Mesothelial cell of epicardium (in vitro differentiated cells): Measurements from ENCODE around the gene SDF4. TPM values are rescaled to one million over a fixed set of nuclear protein-coding genes. Genes with fewer than 3 reads are reported as not detected.

Experiments used
- DNase-seq, 2 experiments: peaks; one replicate each; pipeline ENCODE4 v3.0.0; 2021; ENCODE audit warnings: low spot score in 2 of 2; ENCODE audit not compliant: unreplicated experiment in 2 of 2
- H3K27ac Mint-ChIP-seq: 2 replicates; pipeline ENCODE4 v1.8.0; 2021; ENCODE audit warnings: mixed read lengths
- H3K27me3 Mint-ChIP-seq: 2 replicates; pipeline ENCODE4 v1.8.0; 2021; ENCODE audit warnings: low read depth, mixed read lengths
- H3K36me3 Mint-ChIP-seq: 2 replicates; pipeline ENCODE4 v1.8.0; 2021; ENCODE audit warnings: mixed read lengths
- H3K4me1 Mint-ChIP-seq: 2 replicates; pipeline ENCODE4 v1.8.0; 2021; ENCODE audit warnings: mixed read lengths
- H3K4me3 Mint-ChIP-seq: 2 replicates; pipeline ENCODE4 v1.8.0; 2021; ENCODE audit warnings: mild to moderate bottlenecking, moderate library complexity, mixed read lengths
- H3K9me3 Mint-ChIP-seq: 2 replicates; pipeline ENCODE4 v1.8.0; 2021; ENCODE audit warnings: mixed read lengths
- CTCF ChIP-seq: fragments of 200-600 bp; sonication (generic); IDR thresholded peaks from one replicate; pipeline ENCODE4 v1.5.0; 2021; ENCODE audit warnings: antibody characterized with exemption; ENCODE audit not compliant: unreplicated experiment
- total RNA-seq: library from RNA; stranded (reverse); gene quantifications from 3 replicates; pipeline ENCODE4 v1.2.1, GENCODE V29; 2021

SDF4 gene
- 103 to 110 TPM (median 108 TPM) in 3 replicates for total RNA-seq

GRCh38 chr1:1231400-1232207 lies at the start of gene SDF4:
Gene SDF4, minus strand, starts transcription at chr1:1232001. Its CDS starts 3,229 bp downstream, at chr1:1228772.
- Mint-ChIP-seq H3K4me3 (peak within 1 kb of the TSS; percentile 84), H3K27ac (peak within 1 kb of the TSS; percentile 94), H3K27me3 (no peaks in the 10 kb centered on the region), H3K9me3 (peaks cover 4% of the 10 kb centered on the region), H3K4me1 (peaks cover 24% of the 10 kb centered on the region), H3K36me3 (peaks cover 15% of the 10 kb centered on the region)
- DNase-seq = peak; percentile 94 to 96
- TF ChIP-seq CTCF = no peak

- Mint-ChIP-seq H3K27me3 (no peaks in the 10 kb centered on the region), H3K9me3 (no peaks in the 10 kb centered on the region), H3K4me3 (no peak overlapping the region), H3K27ac (no peak overlapping the region), H3K4me1 (no peaks in the 10 kb centered on the region), H3K36me3 (no peaks in the 10 kb centered on the region)
- TF ChIP-seq CTCF = no peak
- peak in 1 of 2 experiments; percentile 18 for DNase-seq
Observed at GRCh38 chr1:1280782-1281481, 49.1 kb upstream of the SDF4 start.

GRCh38 chr1:1279028-1279427 lies 47.2 kb upstream of the SDF4 start:
- no peak for DNase-seq
- no peak for TF ChIP-seq CTCF
- Mint-ChIP-seq H3K4me1 (peaks cover 5% of the 10 kb centered on the region), H3K9me3 (no peaks in the 10 kb centered on the region), H3K27me3 (no peaks in the 10 kb centered on the region), H3K36me3 (no peaks in the 10 kb centered on the region), H3K4me3 (no peak overlapping the region), H3K27ac (no peak overlapping the region)

- no peak for DNase-seq
- H3K36me3 Mint-ChIP-seq = no peaks in the 10 kb centered on the region
- H3K27ac Mint-ChIP-seq = no peak overlapping the region
- H3K4me1 Mint-ChIP-seq = peaks cover 5% of the 10 kb centered on the region
- no peaks in the 10 kb centered on the region for H3K9me3 Mint-ChIP-seq
- no peaks in the 10 kb centered on the region for H3K27me3 Mint-ChIP-seq
- no peak overlapping the region for H3K4me3 Mint-ChIP-seq
- no peak for TF ChIP-seq CTCF
Observed at GRCh38 chr1:1278620-1279019, 46.8 kb upstream of the SDF4 start.

- H3K9me3 Mint-ChIP-seq = no peaks in the 10 kb centered on the region
- H3K27ac Mint-ChIP-seq = no peak overlapping the region
Observed at GRCh38 chr1:1275836-1276235, 44.0 kb upstream of the SDF4 start.

More at GRCh38 chr1:1275836-1276235, 44.0 kb upstream of the SDF4 start:
- Mint-ChIP-seq H3K4me1 (peaks cover 25% of the 10 kb centered on the region), H3K4me3 (peak overlapping the region; percentile 37), H3K36me3 (peaks cover 1% of the 10 kb centered on the region), H3K27me3 (no peaks in the 10 kb centered on the region)
- no peak for DNase-seq
- TF ChIP-seq CTCF = no peak
